OCI-LY1 (cell line): Measurements from ENCODE around the gene TUBB2B.

Experiments
- H2AFZ ChIP-seq: fragments of 200-600 bp; sonication (generic), shearing (Covaris generic); 2 replicates; pipeline ENCODE4 v1.6.0; 2014; ENCODE audit warnings: antibody characterized with exemption, mild to moderate bottlenecking, low read length
- H3F3A ChIP-seq: fragments of 200-600 bp; sonication (generic), shearing (Covaris generic); 2 replicates; pipeline ENCODE4 v1.6.0; 2014; ENCODE audit warnings: mild to moderate bottlenecking, antibody characterized with exemption, low read length, moderate library complexity; ENCODE audit not compliant: insufficient read depth
- H3K27ac ChIP-seq: fragments of 200-600 bp; sonication (generic); 2 replicates; pipeline ENCODE4 v1.5.1; 2014; ENCODE audit warnings: low read length, mixed run types, mild to moderate bottlenecking, low read depth; ENCODE audit not compliant: poor library complexity, severe bottlenecking
- H3K27me3 ChIP-seq: fragments of 200-600 bp; sonication (generic); 2 replicates; pipeline ENCODE4 v1.6.0; 2014; ENCODE audit warnings: antibody characterized with exemption, mild to moderate bottlenecking, low read length, moderate library complexity; ENCODE audit not compliant: insufficient read depth
- H3K36me3 ChIP-seq: fragments of 200-600 bp; sonication (generic); 2 replicates; pipeline ENCODE4 v1.6.1; 2014; ENCODE audit warnings: mild to moderate bottlenecking, antibody characterized with exemption, low read length, moderate library complexity, mixed read lengths; ENCODE audit not compliant: insufficient read depth
- H3K4me1 ChIP-seq: fragments of 200-600 bp; sonication (generic); 2 replicates; pipeline ENCODE4 v1.5.1; 2014; ENCODE audit warnings: mild to moderate bottlenecking, low read length, moderate library complexity; ENCODE audit not compliant: insufficient read depth, severe bottlenecking
- H3K4me2 ChIP-seq: fragments of 200-600 bp; sonication (generic), shearing (Covaris generic); 2 replicates; pipeline ENCODE4 v1.6.1; 2014; ENCODE audit warnings: low read length
- H3K4me3 ChIP-seq: fragments of 200-600 bp; sonication (generic); 2 replicates; pipeline ENCODE4 v1.5.1; 2014; ENCODE audit warnings: low read length, low read depth, mild to moderate bottlenecking, mixed read lengths; ENCODE audit not compliant: poor library complexity, severe bottlenecking
- H3K79me2 ChIP-seq: fragments of 200-600 bp; shearing (Covaris generic); 2 replicates; pipeline ENCODE4 v1.6.1; 2016; ENCODE audit warnings: mixed run types, low read length, mixed read lengths; ENCODE audit not compliant: insufficient read depth
- H3K9ac ChIP-seq: fragments of 200-600 bp; sonication (generic), shearing (Covaris generic); 2 replicates; pipeline ENCODE4 v1.6.1; 2014; ENCODE audit warnings: mild to moderate bottlenecking, low read length, mixed read lengths
- H3K9me2 ChIP-seq: fragments of 200-600 bp; sonication (generic), shearing (Covaris generic); 2 replicates; pipeline ENCODE4 v1.6.1; 2014; ENCODE audit warnings: low read depth, mild to moderate bottlenecking, low read length, mixed read lengths
- H3K9me3 ChIP-seq: fragments of 200-600 bp; shearing (Covaris generic); 2 replicates; pipeline ENCODE4 v1.6.1; 2014; ENCODE audit warnings: low read length, mixed read lengths
- H4K20me1 ChIP-seq: fragments of 200-600 bp; sonication (generic), shearing (Covaris generic); 2 replicates; pipeline ENCODE4 v1.6.0; 2016; ENCODE audit warnings: mild to moderate bottlenecking, low read length; ENCODE audit not compliant: insufficient read depth
- EZH2 ChIP-seq: fragments of 200-600 bp; sonication (generic), shearing (Covaris generic); IDR thresholded peaks from 2 replicates; pipeline ENCODE4 v1.8.0; 2017; ENCODE audit warnings: borderline replicate concordance, mixed run types, mild to moderate bottlenecking, antibody characterized with exemption, low read length, moderate library complexity, mixed read lengths
- TF ChIP-seq, protein P1 (sequence below): fragments of 200-600 bp; sonication (generic), shearing (Covaris generic); IDR thresholded peaks from 2 replicates; pipeline ENCODE4 v1.5.1; 2017; ENCODE audit warnings: mild to moderate bottlenecking, antibody characterized with exemption, low read length, moderate library complexity, mixed read lengths

Gene TUBB2B

GRCh38 chr6:3227363-3228045, at the start of gene TUBB2B:
Gene TUBB2B, minus strand, starts transcription at chr6:3227653. Its CDS starts 110 bp downstream, at chr6:3227543.
- Histone ChIP-seq H3K9me2 (no peaks in the 10 kb centered on the region), H3K9ac (no peak within 1 kb of the TSS), H3K4me1 (peaks cover 26% of the 10 kb centered on the region), H3K4me2 (peak within 1 kb of the TSS; percentile 84), H3K27me3 (peaks cover 6% of the 10 kb centered on the region), H3K79me2 (no peaks in the 10 kb centered on the region), H4K20me1 (no peaks in the 10 kb centered on the region), H3K36me3 (no peaks in the 10 kb centered on the region), H3F3A (no peaks in the 10 kb centered on the region), H3K9me3 (no peaks in the 10 kb centered on the region), H3K4me3 (peak within 1 kb of the TSS; percentile 51), H2AFZ (no peak within 1 kb of the TSS), H3K27ac (no peak within 1 kb of the TSS)
- no peak for TF ChIP-seq EZH2
- TF ChIP-seq, protein P1, sequence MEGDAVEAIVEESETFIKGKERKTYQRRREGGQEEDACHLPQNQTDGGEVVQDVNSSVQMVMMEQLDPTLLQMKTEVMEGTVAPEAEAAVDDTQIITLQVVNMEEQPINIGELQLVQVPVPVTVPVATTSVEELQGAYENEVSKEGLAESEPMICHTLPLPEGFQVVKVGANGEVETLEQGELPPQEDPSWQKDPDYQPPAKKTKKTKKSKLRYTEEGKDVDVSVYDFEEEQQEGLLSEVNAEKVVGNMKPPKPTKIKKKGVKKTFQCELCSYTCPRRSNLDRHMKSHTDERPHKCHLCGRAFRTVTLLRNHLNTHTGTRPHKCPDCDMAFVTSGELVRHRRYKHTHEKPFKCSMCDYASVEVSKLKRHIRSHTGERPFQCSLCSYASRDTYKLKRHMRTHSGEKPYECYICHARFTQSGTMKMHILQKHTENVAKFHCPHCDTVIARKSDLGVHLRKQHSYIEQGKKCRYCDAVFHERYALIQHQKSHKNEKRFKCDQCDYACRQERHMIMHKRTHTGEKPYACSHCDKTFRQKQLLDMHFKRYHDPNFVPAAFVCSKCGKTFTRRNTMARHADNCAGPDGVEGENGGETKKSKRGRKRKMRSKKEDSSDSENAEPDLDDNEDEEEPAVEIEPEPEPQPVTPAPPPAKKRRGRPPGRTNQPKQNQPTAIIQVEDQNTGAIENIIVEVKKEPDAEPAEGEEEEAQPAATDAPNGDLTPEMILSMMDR = no peak

- no peak overlapping the region for H2AFZ ChIP-seq
- no peaks in the 10 kb centered on the region for H3K4me1 ChIP-seq
- no peak overlapping the region for H3K27ac ChIP-seq
- no peaks in the 10 kb centered on the region for H3K9me2 ChIP-seq
- no peaks in the 10 kb centered on the region for H3K9me3 ChIP-seq
- H3K36me3 ChIP-seq = peaks cover 11% of the 10 kb centered on the region
- no peaks in the 10 kb centered on the region for H3K79me2 ChIP-seq
- H3K27me3 ChIP-seq = no peaks in the 10 kb centered on the region
- no peak overlapping the region for H3K9ac ChIP-seq
- no peak overlapping the region for H3K4me3 ChIP-seq
- H3K4me2 ChIP-seq = no peak overlapping the region
- H4K20me1 ChIP-seq = no peaks in the 10 kb centered on the region
- TF ChIP-seq, protein P1 = no peak
- TF ChIP-seq EZH2 = no peak
- no peaks in the 10 kb centered on the region for H3F3A ChIP-seq
Measured at GRCh38 chr6:3277251-3277650, 49.8 kb upstream of the TUBB2B start.

GRCh38 chr6:3276174-3277167, 49.0 kb upstream of the TUBB2B start:
- Histone ChIP-seq H3K27ac (no peak overlapping the region), H3K9me3 (no peaks in the 10 kb centered on the region), H3K27me3 (no peaks in the 10 kb centered on the region), H3K4me2 (no peak overlapping the region), H3K4me3 (no peak overlapping the region), H4K20me1 (no peaks in the 10 kb centered on the region), H2AFZ (no peak overlapping the region), H3K9ac (no peak overlapping the region), H3K79me2 (no peaks in the 10 kb centered on the region), H3K9me2 (no peaks in the 10 kb centered on the region), H3K4me1 (no peaks in the 10 kb centered on the region), H3F3A (no peaks in the 10 kb centered on the region), H3K36me3 (peaks cover 19% of the 10 kb centered on the region)
- TF ChIP-seq, protein P1 = no peak
- TF ChIP-seq EZH2 = no peak
